Right cardiac atrium (tissue), 5 donors: ENCODE measurements around the gene AFF2. TPM values are rescaled to one million over a fixed set of nuclear protein-coding genes. Genes with fewer than 3 reads are reported as not detected.

Source experiments
- ATAC-seq, 2 donors: fragments of 200-7000 bp; cut with Tn5 transposase; one replicate each; pipeline versions ENCODE4 v1.8.0 to v1.9.1; 2020; ENCODE audit warnings: moderate library complexity in 2 of 2, mild to moderate bottlenecking in 1 of 2
- DNase-seq, 3 donors: peaks; one replicate each; pipeline ENCODE4 v3.0.0-alpha.2; 2020
- H3K27ac ChIP-seq: one replicate; pipeline ENCODE4 v1.5.1; 2013; ENCODE audit warnings: mild to moderate bottlenecking, low read length, control low read depth, moderate library complexity
- H3K27me3 ChIP-seq: one replicate; pipeline ENCODE4 v1.6.1; 2013; ENCODE audit not compliant: control insufficient read depth, insufficient read depth
- H3K4me1 ChIP-seq: one replicate; pipeline ENCODE4 v1.6.1; 2013; ENCODE audit warnings: low read length; ENCODE audit not compliant: control insufficient read depth, insufficient read depth
- H3K4me3 ChIP-seq: one replicate; pipeline ENCODE4 v1.5.1; 2013; ENCODE audit warnings: low read length, control low read depth
- H3K9me3 ChIP-seq: one replicate; pipeline ENCODE4 v1.6.1; 2013; ENCODE audit warnings: low read length; ENCODE audit not compliant: control insufficient read depth
- WGBS: extraction: QIAGEN DNeasy Blood & Tissue Kit; methylation state at CpG from one replicate; pipeline ENCODE4 v1.1.7; 2013; 5-methylcytosine and 5-hydroxymethylcytosine counted together
- intact Hi-C, 4 donors: fragments of 100-400 bp; cut with DNase I; formaldehyde crosslinking; loops; one replicate each; pipeline versions ENCODE4 v1.11.0 to v1.14.0; 2022 to 2023
- polyA plus RNA-seq: library from polyadenylated mRNA; stranded (reverse); fragments of 200-250 nt; gene quantifications from one replicate; pipeline ENCODE4 v1.2.3, GENCODE V29; 2013
- total RNA-seq, 4 donors: library from RNA; stranded (reverse); fragmentation: NEBNext Ultra II Directional; extraction: Animal tissue kit (Norgen Biotek cat#: 25700); gene quantifications; one replicate each; pipeline ENCODE4 v1.2.1, GENCODE V29; 2021
- donor health status: healthy with polysubstance abuse.
- donor health status: DM: no; HTN: yes; CAD: no.
- donor health status: DM: no; HTN: no; CAD: no.
- donor health status: DM: no; HTN: yes; CAD: no; lungs with severe emphysema.
- donor health status: DM: yes; HTN: yes; CAD: no.

AFF2 gene
- total and polyA plus RNA-seq, 5 donors = 1.00 to 3.1 (median 2.3) TPM

DNA sequence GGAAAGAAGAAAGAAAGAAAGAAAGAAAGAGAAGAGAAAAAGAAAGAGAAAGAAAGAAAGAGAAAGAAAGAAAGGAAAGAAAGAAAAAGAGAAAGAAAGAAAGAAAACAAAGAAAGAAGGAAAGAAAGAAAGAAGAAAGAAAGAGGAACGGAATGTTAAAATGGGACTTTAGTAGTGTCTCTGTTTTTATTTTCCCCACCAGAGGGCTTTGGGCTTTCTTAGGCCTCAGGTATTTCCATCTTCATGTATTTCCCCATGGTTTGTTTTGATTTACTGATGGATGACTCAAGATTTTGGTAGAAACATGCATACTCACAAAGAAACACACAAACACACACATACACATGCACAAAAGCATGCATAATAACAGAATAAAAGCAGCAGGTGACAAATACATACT is 181.2 kb downstream of the AFF2 start:
- H3K9me3 ChIP-seq = no peaks in the 10 kb centered on the region
- H3K27ac ChIP-seq = no peak overlapping the region
- H3K4me1 ChIP-seq = no peaks in the 10 kb centered on the region
- no peaks in the 10 kb centered on the region for H3K27me3 ChIP-seq
- 91% methylated on average over 1 of the region's 1 CpG for WGBS
- ATAC-seq (no peak), DNase-seq (no peak)
- H3K4me3 ChIP-seq = no peak overlapping the region
- intact Hi-C loops = no loop called here

DNA sequence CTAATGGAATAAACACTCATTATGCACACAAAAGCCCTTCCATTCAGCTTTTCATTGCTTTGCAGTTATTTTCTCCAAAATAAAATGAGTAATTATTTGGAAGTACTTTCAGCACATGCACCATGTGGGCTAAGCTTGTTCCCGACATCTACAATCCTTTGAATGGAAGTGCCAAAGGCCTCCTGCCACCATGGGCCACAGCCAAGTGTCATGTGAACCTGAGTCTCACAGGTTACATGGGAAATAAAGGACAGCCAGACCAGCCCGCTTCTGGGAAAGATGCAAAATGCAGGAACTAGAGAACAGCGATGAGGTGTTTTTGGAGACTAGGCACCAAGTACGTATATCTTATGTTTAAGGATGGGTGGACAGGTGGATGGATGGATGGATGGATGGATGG is 181.8 kb downstream of the AFF2 start:
- no peak for DNase-seq
- H3K27ac ChIP-seq = no peak overlapping the region
- H3K4me3 ChIP-seq = no peak overlapping the region
- 96% methylated on average over 4 of the region's 4 CpGs for WGBS
- no peaks in the 10 kb centered on the region for H3K27me3 ChIP-seq
- H3K9me3 ChIP-seq = no peaks in the 10 kb centered on the region
- H3K4me1 ChIP-seq = no peaks in the 10 kb centered on the region
- no peak for ATAC-seq
- intact Hi-C loops = no loop called here

DNA sequence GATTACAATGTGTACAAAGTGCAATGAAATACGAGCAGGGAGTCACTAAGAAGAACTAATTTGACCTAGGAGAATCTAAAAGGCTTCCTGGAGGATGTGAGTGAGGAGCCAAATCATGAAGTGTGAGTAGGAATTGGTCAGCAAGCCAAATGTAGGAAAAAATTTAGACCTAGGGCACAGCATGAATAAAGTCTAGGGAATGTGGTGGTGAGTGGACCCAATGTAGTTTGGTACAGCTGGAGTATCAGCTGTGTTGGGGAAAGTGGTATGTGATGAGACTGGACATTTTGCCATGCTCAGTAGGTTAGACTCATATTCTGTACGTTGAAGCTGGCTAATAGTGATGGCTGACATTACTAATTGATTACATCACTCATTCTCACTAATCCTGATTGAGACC is 191.0 kb downstream of the AFF2 start:
- WGBS = 58% methylated on average over 2 of the region's 2 CpGs
- DNase-seq (no peak), ATAC-seq (no peak)
- H3K4me1 ChIP-seq = no peaks in the 10 kb centered on the region
- H3K27me3 ChIP-seq = no peaks in the 10 kb centered on the region
- no peaks in the 10 kb centered on the region for H3K9me3 ChIP-seq
- H3K4me3 ChIP-seq = no peak overlapping the region
- H3K27ac ChIP-seq = no peak overlapping the region
- intact Hi-C loops = no loop called here

DNA sequence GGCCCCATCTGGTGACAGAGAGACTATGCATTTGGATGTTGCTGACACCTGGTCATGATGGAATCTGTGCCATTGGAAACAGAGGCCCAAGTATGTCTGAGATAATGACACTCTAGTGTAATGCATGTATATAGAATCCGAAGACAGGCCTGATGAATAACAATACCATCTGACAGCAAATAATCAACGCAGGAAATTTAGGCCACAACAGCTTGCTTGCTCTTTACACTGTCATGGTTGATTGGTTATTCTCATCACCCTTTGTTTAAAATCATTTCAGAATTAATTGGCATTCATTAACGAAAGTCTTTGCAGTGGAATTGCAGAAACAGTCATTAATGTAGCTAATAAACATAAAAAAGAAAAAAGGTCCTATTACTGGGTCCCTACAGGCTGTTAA is 194.8 kb downstream of the AFF2 start:
- DNase-seq = no peak
- Histone ChIP-seq H3K27ac (no peak overlapping the region), H3K27me3 (no peaks in the 10 kb centered on the region), H3K9me3 (no peaks in the 10 kb centered on the region), H3K4me1 (no peaks in the 10 kb centered on the region), H3K4me3 (no peak overlapping the region)
- WGBS = 90% methylated on average over 3 of the region's 3 CpGs
- intact Hi-C loops = no loop called here
- no peak for ATAC-seq

DNA sequence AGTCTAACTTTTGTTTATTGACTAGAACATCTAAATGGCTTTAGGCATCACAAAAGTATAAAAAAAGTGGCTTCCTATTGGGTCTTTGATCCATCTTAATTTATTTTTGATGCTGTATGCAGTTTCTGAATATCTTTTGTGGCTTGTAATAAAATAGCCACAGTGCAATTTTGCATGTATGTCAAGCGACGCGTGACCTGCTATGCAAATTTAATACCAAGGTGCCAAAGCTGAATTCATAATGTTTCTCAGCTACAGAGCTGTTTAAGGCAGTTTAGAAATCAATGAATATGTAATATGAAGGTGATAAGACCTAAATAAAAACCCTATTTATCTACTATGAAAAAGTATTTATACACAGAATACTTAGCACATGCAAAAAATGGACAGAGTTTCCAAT is 197.8 kb downstream of the AFF2 start:
- Histone ChIP-seq H3K4me1 (no peaks in the 10 kb centered on the region), H3K27ac (no peak overlapping the region), H3K9me3 (no peaks in the 10 kb centered on the region), H3K4me3 (no peak overlapping the region), H3K27me3 (no peaks in the 10 kb centered on the region)
- ATAC-seq (no peak), DNase-seq (no peak)
- intact Hi-C loops = no loop called here
- over 99% methylated on average over 3 of the region's 3 CpGs for WGBS

DNA sequence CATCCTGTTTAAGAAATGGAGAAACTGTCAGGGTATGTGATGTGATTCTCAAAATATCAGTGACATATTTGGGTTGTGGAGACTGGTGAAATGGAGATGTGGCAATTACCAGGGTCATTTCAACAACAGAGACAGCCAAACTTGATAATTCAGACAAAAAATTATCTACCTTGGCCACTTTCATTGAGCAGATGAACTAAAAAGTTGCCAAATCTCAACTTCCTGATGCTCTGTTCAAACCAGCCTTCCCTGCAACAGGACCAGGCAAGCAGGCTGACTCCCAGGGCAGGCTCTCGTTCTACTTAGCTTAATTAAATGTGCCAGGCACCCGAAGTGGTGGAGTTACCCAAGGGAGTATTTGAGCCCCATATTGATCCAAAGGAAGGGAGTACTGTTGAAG is 199.6 kb downstream of the AFF2 start:
- 55% methylated on average over 2 of the region's 2 CpGs for WGBS

DNA sequence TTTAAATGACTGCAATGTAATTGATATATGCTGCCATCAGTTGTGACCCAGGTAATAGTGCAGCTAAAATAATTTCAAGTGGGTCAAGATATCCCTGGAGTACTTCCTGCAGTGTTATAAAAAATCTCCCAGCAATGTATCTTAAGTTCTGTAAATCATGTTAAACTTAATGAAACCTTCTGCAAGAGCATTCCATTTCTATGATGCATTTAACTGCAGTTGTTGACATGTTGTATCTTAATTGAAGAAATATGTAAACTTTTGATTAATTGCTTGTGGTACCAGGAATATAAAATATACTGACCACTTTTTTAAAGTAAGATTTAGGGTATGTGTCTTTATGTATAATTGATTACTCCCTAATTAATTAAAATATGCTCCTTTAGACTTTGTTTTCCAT is 213.6 kb downstream of the AFF2 start:
- no peaks in the 10 kb centered on the region for H3K4me1 ChIP-seq
- no peak for ATAC-seq
- H3K9me3 ChIP-seq = no peaks in the 10 kb centered on the region
- H3K27ac ChIP-seq = no peak overlapping the region
- intact Hi-C loops = no loop called here
- no peak overlapping the region for H3K4me3 ChIP-seq
- H3K27me3 ChIP-seq = no peaks in the 10 kb centered on the region
- no peak for DNase-seq

More for the DNA sequence above, 199.6 kb downstream of the AFF2 start:
- no peaks in the 10 kb centered on the region for H3K9me3 ChIP-seq
- H3K4me3 ChIP-seq = no peak overlapping the region
- H3K27me3 ChIP-seq = no peaks in the 10 kb centered on the region
- intact Hi-C loops = no loop called here
- H3K4me1 ChIP-seq = no peaks in the 10 kb centered on the region
- DNase-seq (no peak), ATAC-seq (no peak)
- H3K27ac ChIP-seq = no peak overlapping the region

DNA sequence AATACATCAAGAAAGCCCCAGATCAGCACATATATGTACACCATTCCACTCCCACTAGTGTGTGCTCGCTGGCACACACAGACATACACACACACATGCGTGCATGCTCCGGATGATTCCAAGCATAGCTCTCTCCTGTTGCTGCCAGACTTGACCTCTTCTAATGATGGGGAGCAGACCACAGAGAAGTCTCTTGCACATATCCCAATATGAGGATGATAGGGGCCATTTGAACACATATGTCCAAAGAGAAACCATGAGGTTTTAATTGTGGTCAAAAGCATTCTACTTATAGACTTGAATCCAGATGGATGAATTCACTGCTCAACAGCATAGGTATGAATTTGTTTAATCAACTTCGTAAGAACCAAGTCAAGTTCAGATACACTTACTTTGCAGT is 214.9 kb downstream of the AFF2 start:
- Histone ChIP-seq H3K4me1 (no peaks in the 10 kb centered on the region), H3K4me3 (no peak overlapping the region), H3K27ac (no peak overlapping the region), H3K27me3 (no peaks in the 10 kb centered on the region), H3K9me3 (no peaks in the 10 kb centered on the region)
- ATAC-seq = no peak
- intact Hi-C loops = no loop called here
- WGBS = 94% methylated on average over 4 of the region's 4 CpGs
- no peak for DNase-seq

DNA sequence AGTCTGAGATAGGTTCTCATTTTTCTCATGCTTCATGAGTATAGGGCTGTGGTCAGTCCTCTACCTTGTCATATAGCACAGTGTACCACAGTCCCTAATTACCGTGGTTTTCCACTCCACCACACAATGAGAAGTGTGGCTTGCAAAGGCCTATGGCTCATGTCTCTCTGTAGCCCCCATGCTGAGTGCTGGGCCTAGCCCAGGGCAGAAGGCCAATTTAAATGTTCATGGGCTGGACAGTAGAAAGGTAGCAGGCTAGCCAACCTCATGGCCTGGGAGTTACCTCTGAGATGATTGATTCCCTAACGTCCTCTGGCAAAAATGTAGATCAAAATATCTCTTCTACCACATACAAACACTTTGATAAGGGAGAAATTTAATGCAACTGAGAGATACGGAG is 222.5 kb downstream of the AFF2 start:
- no peak overlapping the region for H3K4me3 ChIP-seq
- WGBS = 73% methylated on average over 3 of the region's 3 CpGs
- ATAC-seq = no peak

DNA sequence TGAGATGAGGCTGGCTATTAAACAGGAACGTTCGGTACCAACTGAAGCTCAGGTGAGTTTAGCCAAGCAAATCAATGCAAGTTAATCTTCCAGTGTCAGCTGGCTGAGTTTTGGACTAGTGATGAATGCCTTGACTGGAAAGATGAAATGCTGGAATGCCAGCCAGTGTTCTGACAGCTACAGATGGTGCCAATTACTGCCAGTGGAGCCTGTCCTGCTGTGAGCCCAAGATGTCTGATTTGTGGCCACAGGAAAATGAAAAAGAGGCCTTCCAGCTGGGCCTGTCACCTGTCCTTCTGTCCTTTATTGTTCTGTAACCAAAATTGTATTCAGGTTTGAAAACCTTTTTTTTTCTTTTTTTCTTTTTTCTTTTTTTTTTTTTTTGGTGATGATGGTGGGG is 223.1 kb downstream of the AFF2 start:
- H3K27me3 ChIP-seq = no peaks in the 10 kb centered on the region
- WGBS = 83% methylated on average over 2 of the region's 2 CpGs
- H3K4me3 ChIP-seq = no peak overlapping the region
- ATAC-seq (no peak), DNase-seq (no peak)
- intact Hi-C loops = no loop called here
- H3K27ac ChIP-seq = no peak overlapping the region
- H3K4me1 ChIP-seq = no peaks in the 10 kb centered on the region
- no peaks in the 10 kb centered on the region for H3K9me3 ChIP-seq

More for the DNA sequence above, 222.5 kb downstream of the AFF2 start:
- intact Hi-C loops = no loop called here
- H3K27ac ChIP-seq = no peak overlapping the region
- H3K27me3 ChIP-seq = no peaks in the 10 kb centered on the region
- H3K9me3 ChIP-seq = no peaks in the 10 kb centered on the region
- DNase-seq = no peak
- no peaks in the 10 kb centered on the region for H3K4me1 ChIP-seq

DNA sequence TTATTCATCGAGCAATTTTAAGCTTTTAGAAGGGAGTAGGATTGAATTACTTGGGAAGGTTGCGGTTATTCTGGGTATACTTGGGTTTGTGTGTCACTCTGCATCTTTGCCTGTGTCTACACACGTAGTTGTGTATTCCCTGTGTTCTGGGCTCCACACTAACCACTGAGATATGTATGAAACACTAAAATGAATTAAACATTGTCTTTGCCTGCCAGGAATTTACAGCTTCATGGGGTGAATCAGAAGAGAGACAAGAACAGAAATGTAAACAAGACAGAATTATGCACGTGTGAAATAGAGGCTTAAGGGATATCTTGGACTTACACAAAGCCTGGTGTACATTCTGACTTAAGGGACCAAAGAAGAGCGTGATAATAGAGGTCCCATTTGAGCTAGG is 228.5 kb downstream of the AFF2 start:
- H3K4me1 ChIP-seq = no peaks in the 10 kb centered on the region
- H3K27ac ChIP-seq = no peak overlapping the region
- WGBS = 80% methylated on average over 5 of the region's 5 CpGs
- intact Hi-C loops = no loop called here
- no peaks in the 10 kb centered on the region for H3K27me3 ChIP-seq
- ATAC-seq = no peak
- no peak for DNase-seq
- no peaks in the 10 kb centered on the region for H3K9me3 ChIP-seq
- H3K4me3 ChIP-seq = no peak overlapping the region

DNA sequence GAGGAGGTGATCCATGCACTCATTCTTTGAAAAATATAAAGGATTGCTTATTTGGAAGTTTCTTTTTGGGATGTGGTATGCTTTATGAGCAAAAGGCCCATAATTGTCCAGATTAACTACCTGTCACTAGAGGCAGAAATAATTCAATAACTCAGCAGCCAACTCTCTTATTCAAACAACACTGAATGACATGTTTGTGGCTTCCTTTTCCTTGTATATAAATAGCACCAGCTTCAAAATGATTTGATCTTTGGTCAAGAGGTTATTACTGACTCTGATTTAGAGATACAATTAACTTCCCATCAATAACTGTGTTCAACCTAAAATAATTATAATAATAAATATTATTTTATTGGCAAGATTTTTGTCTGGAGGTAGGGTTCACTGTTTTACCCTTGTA is 232.3 kb downstream of the AFF2 start:
- Histone ChIP-seq H3K27ac (no peak overlapping the region), H3K27me3 (no peaks in the 10 kb centered on the region), H3K4me1 (no peaks in the 10 kb centered on the region), H3K4me3 (no peak overlapping the region), H3K9me3 (no peaks in the 10 kb centered on the region)
- intact Hi-C loops = no loop called here
- no peak for DNase-seq
- no peak for ATAC-seq
